ENCODE measurements around the gene SLAMF6. TPM values are rescaled to one million over a fixed set of nuclear protein-coding genes. Genes with fewer than 3 reads are reported as not detected.
"Not testable (repeated sequence)": the region's sequence is repeated elsewhere in the genome, so short reads cannot be mapped to it uniquely, and the experiment has no call there.

The SLAMF6 gene
- polyA plus RNA-seq, 2 of the 4 experiments (the other 2 are of a cell fraction) = not detected

DNA sequence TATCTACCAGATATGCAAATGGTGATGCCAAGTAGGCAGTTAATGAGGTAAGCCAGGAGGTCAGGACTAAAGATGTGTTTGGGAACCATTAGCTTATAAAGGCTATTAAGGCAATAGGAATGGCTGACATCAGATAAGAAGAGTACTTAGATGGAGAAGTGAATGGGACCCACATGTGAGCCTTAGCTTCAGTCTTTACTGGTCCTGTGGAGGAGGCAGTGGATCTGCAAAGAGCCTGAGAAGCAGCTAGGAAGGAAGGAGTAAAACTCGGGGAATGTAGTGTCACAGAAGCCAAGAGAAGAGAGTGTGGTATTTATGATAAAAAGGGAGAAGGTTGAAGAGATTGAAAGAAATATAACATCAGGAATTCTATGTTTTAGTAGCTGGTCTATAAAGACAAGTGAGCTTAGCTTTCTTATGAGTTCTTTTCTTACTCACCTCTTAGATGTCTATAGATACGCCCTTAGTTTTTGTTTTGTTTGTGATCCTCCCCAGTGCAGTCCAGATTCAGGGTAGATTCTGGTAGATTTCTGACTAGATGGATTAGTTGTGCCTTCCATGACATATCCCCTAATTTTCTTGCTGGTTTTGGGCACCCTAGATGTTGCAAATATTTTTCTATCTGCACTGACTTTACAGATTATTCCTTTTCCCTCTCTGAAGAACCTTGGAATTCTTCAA lies 39.4 kb downstream of the SLAMF6 start:
- FAIRE-seq (no peak), DNase-seq (ENCODE audit: low read depth in 1 of 2, low spot score in 1 of 2) (no peak), ATAC-seq (no peak)
- ChIA-PET POLR2A (no interaction called here), CTCF (interaction anchor here (0.6 kb wide), 1 partner anchor 94 kb away, joined by 3 read pairs; no protein-coding TSS in a partner anchor)
- Histone ChIP-seq H3K27ac (no peak overlapping the region), H3K4me3 (no peak overlapping the region), H3K4me1 (no peaks in the 10 kb centered on the region), H3K4me2 (no peak overlapping the region), H3K9me3 (no peaks in the 10 kb centered on the region)
- 39% methylated on average over 2 of the region's 2 CpGs for WGBS (ENCODE audit: missing lambda C conversion rate)
- no peak for TF ChIP-seq HDAC2 (IDR thresholded peaks at IDR 0.05)

DNA sequence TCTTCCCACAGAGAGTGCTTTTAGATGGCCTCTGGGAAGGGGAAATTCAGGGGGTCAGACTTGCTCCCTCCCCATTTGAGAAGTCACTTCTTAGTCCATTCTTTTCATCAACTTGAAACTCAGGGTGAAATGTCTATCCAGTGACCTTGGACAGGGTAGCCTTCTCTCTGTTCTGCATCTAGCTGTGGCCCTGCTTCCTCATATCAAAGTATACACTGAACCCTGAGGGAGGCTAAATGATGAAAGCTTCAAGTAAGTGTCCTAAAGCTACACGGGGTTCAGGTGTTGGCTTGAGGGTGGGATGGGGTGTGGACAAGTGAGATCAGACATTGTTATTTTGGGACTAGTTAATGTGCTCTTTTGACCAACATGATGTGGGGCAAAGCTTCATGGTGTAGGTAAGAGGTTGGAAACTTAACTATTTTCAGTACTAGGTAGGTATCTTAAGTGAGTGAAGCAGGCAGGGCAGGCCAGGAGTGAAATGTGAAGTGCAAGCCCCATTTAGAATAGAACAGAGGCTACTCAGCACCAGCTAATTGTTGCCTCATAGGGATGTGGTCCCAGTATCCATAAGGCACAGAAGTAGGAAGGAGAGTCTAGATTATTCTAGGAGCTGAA lies 41.0 kb downstream of the SLAMF6 start:
- WGBS (ENCODE audit: missing lambda C conversion rate) = 7% methylated on average over 1 of the region's 1 CpG
- Histone ChIP-seq H3K9me3 (no peaks in the 10 kb centered on the region), H3K4me1 (no peaks in the 10 kb centered on the region), H3K4me3 (no peak overlapping the region), H3K27ac (no peak overlapping the region), H3K4me2 (no peak overlapping the region)
- DNase-seq (ENCODE audit: low read depth in 1 of 2, low spot score in 1 of 2) = no peak
- TF ChIP-seq RARB (CRISPR knock-in tag; IDR thresholded peaks at IDR 0.05) (no peak), NR3C1 (IDR thresholded peaks at IDR 0.05) (no peak), HOXA7 (CRISPR knock-in tag; IDR thresholded peaks at IDR 0.05) (no peak), RCOR1 (IDR thresholded peaks at IDR 0.05; ENCODE audit: low read depth, low read length) (no peak), JUNB (IDR thresholded peaks at IDR 0.05) (no peak), ZC3H11A (IDR thresholded peaks at IDR 0.05) (no peak), POLR2AphosphoS2 (conservative IDR thresholded peaks at IDR 0.05; ENCODE audit: low read length) (no peak), FOSB (CRISPR knock-in tag; IDR thresholded peaks at IDR 0.05) (no peak), EHMT2 (IDR thresholded peaks at IDR 0.05; ENCODE audit: low read depth) (no peak), BHLHE40 (IDR thresholded peaks at IDR 0.05; ENCODE audit: low read depth, low read length) (no peak), CHD4 (IDR thresholded peaks at IDR 0.05; ENCODE audit: borderline replicate concordance) (no peak)
- TF ChIP-seq, protein P1, sequence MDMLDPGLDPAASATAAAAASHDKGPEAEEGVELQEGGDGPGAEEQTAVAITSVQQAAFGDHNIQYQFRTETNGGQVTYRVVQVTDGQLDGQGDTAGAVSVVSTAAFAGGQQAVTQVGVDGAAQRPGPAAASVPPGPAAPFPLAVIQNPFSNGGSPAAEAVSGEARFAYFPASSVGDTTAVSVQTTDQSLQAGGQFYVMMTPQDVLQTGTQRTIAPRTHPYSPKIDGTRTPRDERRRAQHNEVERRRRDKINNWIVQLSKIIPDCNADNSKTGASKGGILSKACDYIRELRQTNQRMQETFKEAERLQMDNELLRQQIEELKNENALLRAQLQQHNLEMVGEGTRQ (IDR thresholded peaks at IDR 0.05) = no peak
- CTCF ChIA-PET = no interaction called here
- no peak for FAIRE-seq
- POLR2A ChIA-PET = interaction anchor here (0.6 kb wide), 1 partner anchor 332 kb away, joined by 3 read pairs; no protein-coding TSS in a partner anchor
- ATAC-seq = no peak

GRCh38 chr1:160480781-160481180 lies 42.3 kb downstream of the SLAMF6 start:
- WGBS (ENCODE audit: missing lambda C conversion rate) = 40% methylated on average over 7 of the region's 7 CpGs
- ATAC-seq; H3K9me3 ChIP-seq; FAIRE-seq; CTCF ChIA-PET; H3K27ac ChIP-seq; POLR2A ChIA-PET; H3K4me2 ChIP-seq; DNase-seq (ENCODE audit: low read depth in 1 of 2, low spot score in 1 of 2); H3K4me3 ChIP-seq; H3K4me1 ChIP-seq: not testable (repeated sequence)

DNA sequence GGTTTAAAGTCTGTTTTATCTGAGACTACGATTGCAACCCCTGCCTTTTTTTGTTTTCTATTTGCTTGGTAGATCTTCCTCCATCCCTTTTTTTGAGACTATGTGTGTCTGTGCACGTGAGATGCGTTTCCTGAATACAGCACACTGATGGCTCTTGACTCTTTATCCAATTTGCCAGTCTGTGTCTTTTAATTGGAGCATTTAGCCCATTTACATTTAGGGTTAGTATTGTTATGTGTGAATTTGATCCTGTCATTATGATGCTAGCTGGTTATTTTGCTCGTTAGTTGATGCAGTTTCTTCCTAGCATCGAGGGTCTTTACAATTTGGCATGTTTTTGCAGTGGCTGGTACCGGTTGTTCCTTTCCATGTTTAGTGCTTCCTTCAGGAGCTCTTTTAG lies 44.0 kb downstream of the SLAMF6 start:
- POLR2A ChIA-PET; H3K4me2 ChIP-seq; DNase-seq (ENCODE audit: low read depth in 1 of 2, low spot score in 1 of 2); H3K4me3 ChIP-seq; H3K9me3 ChIP-seq; H3K27ac ChIP-seq; FAIRE-seq; ATAC-seq; H3K4me1 ChIP-seq: not testable (repeated sequence)
- 27% methylated on average over 6 of the region's 6 CpGs for WGBS (ENCODE audit: missing lambda C conversion rate)
- CTCF ChIA-PET = interaction anchor here (1.0 to 1.1 kb wide), 2 partner anchors 35 to 196 kb away, joined by 3 read pairs; no protein-coding TSS in a partner anchor

DNA sequence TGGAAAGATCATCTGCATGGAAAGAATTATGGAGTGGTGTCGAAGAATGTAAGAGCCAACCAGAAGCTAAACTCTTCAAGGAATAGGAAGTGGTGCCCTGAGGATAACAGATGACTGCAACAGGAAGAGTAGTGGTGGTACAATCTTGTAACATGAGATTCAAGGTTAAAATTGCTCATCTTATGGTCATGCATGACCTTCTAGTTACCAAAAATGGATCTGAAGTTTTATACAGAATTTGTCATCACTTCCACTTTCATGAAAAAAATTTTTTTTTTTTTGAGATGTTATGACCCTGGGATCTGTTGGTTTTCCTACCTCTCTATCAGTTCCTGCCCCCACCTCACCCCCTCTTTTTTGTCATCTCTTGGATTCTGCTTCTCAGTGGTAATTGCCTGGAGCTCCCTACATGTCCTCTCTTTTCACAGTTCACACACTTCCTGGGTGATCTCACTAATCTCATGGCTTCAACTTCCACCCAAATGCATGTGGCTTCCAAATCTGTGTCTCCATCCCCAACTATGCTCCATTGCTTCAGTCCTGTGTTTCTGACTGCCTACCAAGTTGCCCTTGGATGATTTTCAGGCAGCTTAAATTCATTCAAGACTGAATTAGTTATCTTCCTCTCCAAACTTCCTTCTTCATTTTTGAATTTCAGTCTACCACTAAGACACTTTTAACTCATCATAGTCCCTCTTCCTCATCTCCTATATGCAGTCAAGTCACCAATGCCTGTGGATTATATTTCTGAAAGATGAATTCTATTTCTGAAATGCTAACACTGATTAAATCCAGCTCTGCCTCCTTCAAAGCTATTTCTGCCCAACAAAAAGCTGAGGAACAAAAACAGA lies 48.4 kb downstream of the SLAMF6 start:
- whole genome bisulfite sequencing (ENCODE audit: missing lambda C conversion rate) = 9% methylated on average over 1 of the region's 1 CpG
- Histone ChIP-seq H3K4me2 (no peak overlapping the region), H3K9me3 (no peaks in the 10 kb centered on the region; the same call in 2 of the 3 replicates), H3K4me3 (no peak overlapping the region), H3K27ac (no peak overlapping the region), H3K4me1 (no peaks in the 10 kb centered on the region)
- no peak for FAIRE-seq
- ATAC-seq = no peak
- DNase-seq (ENCODE audit: low read depth in 1 of 2, low spot score in 1 of 2) = no peak
- CTCF ChIA-PET = interaction anchor here (0.6 to 0.8 kb wide), 2 partner anchors 13 to 630 kb away, joined by 3 read pairs; no protein-coding TSS in a partner anchor
- POLR2A ChIA-PET = no interaction called here
- no peak for TF ChIP-seq BCL3 (IDR thresholded peaks at IDR 0.05)
- TF ChIP-seq TP53 (CRISPR knock-in tag; IDR thresholded peaks at IDR 0.05) = no peak
- no peak for TF ChIP-seq FOSL2 (IDR thresholded peaks at IDR 0.05)
- no peak for TF ChIP-seq FOSL2 (CRISPR knock-in tag; IDR thresholded peaks at IDR 0.05)
- no peak for TF ChIP-seq CHD2 (IDR thresholded peaks at IDR 0.05; ENCODE audit: low read length, partially characterized antibody)
- no peak for TF ChIP-seq MAX (IDR thresholded peaks at IDR 0.05)
- TF ChIP-seq EP300 (IDR thresholded peaks at IDR 0.05) = no peak
- no peak for TF ChIP-seq HOXB5 (CRISPR knock-in tag; IDR thresholded peaks at IDR 0.05)
- TF ChIP-seq JUN (IDR thresholded peaks at IDR 0.05) = no peak
- TF ChIP-seq NPAS2 (CRISPR knock-in tag; IDR thresholded peaks at IDR 0.05; ENCODE audit: borderline replicate concordance) = no peak
- no peak for TF ChIP-seq HES2 (IDR thresholded peaks at IDR 0.05)
- TF ChIP-seq HOXA7 (CRISPR knock-in tag; IDR thresholded peaks at IDR 0.05) = no peak
- no peak for TF ChIP-seq MAZ (IDR thresholded peaks at IDR 0.05; ENCODE audit: borderline replicate concordance, low read depth, low read length)

Measured in A549 (cell line).